ENCODE results near the gene ADGRF5. TPM values are rescaled to one million over a fixed set of nuclear protein-coding genes. Genes with fewer than 3 reads are reported as not detected.

Gene ADGRF5
- total RNA-seq, 3 donors from 2014 or later = 0.03 to 0.14 (median 0.11) TPM

GRCh38 chr6:46918806-46919205, 2.9 kb downstream of the ADGRF5 start:
- no peak for ATAC-seq
- no peaks in the 10 kb centered on the region for H3K4me1 Mint-ChIP-seq (ENCODE audit: low read depth)
- peaks cover 2% of the 10 kb centered on the region for H3K27me3 Mint-ChIP-seq (ENCODE audit: low read depth)
- H3K9me3 Mint-ChIP-seq = no peaks in the 10 kb centered on the region
- no peak overlapping the region for H3K4me3 Mint-ChIP-seq
- no peak for DNase-seq
- H3K36me3 Mint-ChIP-seq (ENCODE audit: insufficient read depth) = no peaks in the 10 kb centered on the region

GRCh38 chr6:46917002-46917545, 4.7 kb downstream of the ADGRF5 start:
- Mint-ChIP-seq H3K27me3 (ENCODE audit: low read depth) (peaks cover 2% of the 10 kb centered on the region), H3K36me3 (ENCODE audit: insufficient read depth) (no peaks in the 10 kb centered on the region), H3K4me3 (no peak overlapping the region), H3K4me1 (ENCODE audit: low read depth) (no peaks in the 10 kb centered on the region), H3K9me3 (no peaks in the 10 kb centered on the region)
- no peak for DNase-seq
- ATAC-seq = no peak

- ATAC-seq = no peak
- Mint-ChIP-seq H3K36me3 (ENCODE audit: insufficient read depth) (no peaks in the 10 kb centered on the region), H3K27me3 (ENCODE audit: low read depth) (peaks cover 2% of the 10 kb centered on the region), H3K4me1 (ENCODE audit: low read depth) (no peaks in the 10 kb centered on the region), H3K4me3 (no peak overlapping the region), H3K9me3 (no peaks in the 10 kb centered on the region)
- DNase-seq = no peak
Observed at GRCh38 chr6:46915866-46916265, 5.9 kb downstream of the ADGRF5 start.

- H3K27me3 Mint-ChIP-seq (ENCODE audit: low read depth) = peaks cover 2% of the 10 kb centered on the region
- no peak overlapping the region for H3K4me3 Mint-ChIP-seq
- H3K36me3 Mint-ChIP-seq (ENCODE audit: insufficient read depth) = no peaks in the 10 kb centered on the region
- ATAC-seq (no peak), DNase-seq (no peak)
- no peaks in the 10 kb centered on the region for H3K4me1 Mint-ChIP-seq (ENCODE audit: low read depth)
- no peaks in the 10 kb centered on the region for H3K9me3 Mint-ChIP-seq
Observed at GRCh38 chr6:46915380-46915779, 6.4 kb downstream of the ADGRF5 start.

- no peaks in the 10 kb centered on the region for H3K9me3 Mint-ChIP-seq
- no peak overlapping the region for H3K4me3 Mint-ChIP-seq
- H3K27me3 Mint-ChIP-seq (ENCODE audit: low read depth) = no peaks in the 10 kb centered on the region
- H3K4me1 Mint-ChIP-seq (ENCODE audit: low read depth) = no peaks in the 10 kb centered on the region
- DNase-seq (no peak), ATAC-seq (no peak)
- no peaks in the 10 kb centered on the region for H3K36me3 Mint-ChIP-seq (ENCODE audit: insufficient read depth)
Observed at GRCh38 chr6:46914279-46914810, 7.4 kb downstream of the ADGRF5 start.

GRCh38 chr6:46909371-46909770, 12.4 kb downstream of the ADGRF5 start:
- H3K4me1 Mint-ChIP-seq (ENCODE audit: low read depth) = no peaks in the 10 kb centered on the region
- no peak overlapping the region for H3K4me3 Mint-ChIP-seq
- H3K9me3 Mint-ChIP-seq = no peaks in the 10 kb centered on the region
- ATAC-seq (no peak), DNase-seq (no peak)
- no peaks in the 10 kb centered on the region for H3K36me3 Mint-ChIP-seq (ENCODE audit: insufficient read depth)
- H3K27me3 Mint-ChIP-seq (ENCODE audit: low read depth) = no peaks in the 10 kb centered on the region

GRCh38 chr6:46906776-46907175, 15.0 kb downstream of the ADGRF5 start:
- no peaks in the 10 kb centered on the region for H3K36me3 Mint-ChIP-seq (ENCODE audit: insufficient read depth)
- ATAC-seq (no peak), DNase-seq (no peak)
- H3K4me1 Mint-ChIP-seq (ENCODE audit: low read depth) = no peaks in the 10 kb centered on the region
- H3K9me3 Mint-ChIP-seq = no peaks in the 10 kb centered on the region
- no peak overlapping the region for H3K4me3 Mint-ChIP-seq
- H3K27me3 Mint-ChIP-seq (ENCODE audit: low read depth) = peaks cover under 1% of the 10 kb centered on the region

- ATAC-seq = no peak
- Mint-ChIP-seq H3K27me3 (ENCODE audit: low read depth) (peaks cover 2% of the 10 kb centered on the region), H3K36me3 (ENCODE audit: insufficient read depth) (no peaks in the 10 kb centered on the region), H3K4me3 (no peak overlapping the region), H3K4me1 (ENCODE audit: low read depth) (no peaks in the 10 kb centered on the region), H3K9me3 (no peaks in the 10 kb centered on the region)
- no peak for DNase-seq
Observed at GRCh38 chr6:46904117-46904516, 17.6 kb downstream of the ADGRF5 start.

GRCh38 chr6:46903175-46903574, 18.6 kb downstream of the ADGRF5 start:
- DNase-seq = no peak
- Mint-ChIP-seq H3K27me3 (ENCODE audit: low read depth) (peaks cover 2% of the 10 kb centered on the region), H3K4me1 (ENCODE audit: low read depth) (no peaks in the 10 kb centered on the region), H3K4me3 (no peak overlapping the region), H3K36me3 (ENCODE audit: insufficient read depth) (no peaks in the 10 kb centered on the region), H3K9me3 (no peaks in the 10 kb centered on the region)
- ATAC-seq = no peak

- ATAC-seq (no peak), DNase-seq (no peak)
- Mint-ChIP-seq H3K36me3 (ENCODE audit: insufficient read depth) (no peaks in the 10 kb centered on the region), H3K4me3 (no peak overlapping the region), H3K4me1 (ENCODE audit: low read depth) (no peaks in the 10 kb centered on the region), H3K9me3 (no peaks in the 10 kb centered on the region), H3K27me3 (ENCODE audit: low read depth) (peaks cover 2% of the 10 kb centered on the region)
Observed at GRCh38 chr6:46901882-46902314, 19.8 kb downstream of the ADGRF5 start.

GRCh38 chr6:46900266-46900665, 21.5 kb downstream of the ADGRF5 start:
- H3K4me1 Mint-ChIP-seq (ENCODE audit: low read depth) = no peaks in the 10 kb centered on the region
- H3K9me3 Mint-ChIP-seq = no peaks in the 10 kb centered on the region
- no peak overlapping the region for H3K4me3 Mint-ChIP-seq
- H3K27me3 Mint-ChIP-seq (ENCODE audit: low read depth) = peaks cover 2% of the 10 kb centered on the region
- H3K36me3 Mint-ChIP-seq (ENCODE audit: insufficient read depth) = no peaks in the 10 kb centered on the region
- ATAC-seq = no peak
- no peak for DNase-seq

- H3K4me3 Mint-ChIP-seq = no peak overlapping the region
- no peaks in the 10 kb centered on the region for H3K9me3 Mint-ChIP-seq
- DNase-seq (no peak), ATAC-seq (no peak)
- peaks cover 2% of the 10 kb centered on the region for H3K27me3 Mint-ChIP-seq (ENCODE audit: low read depth)
- H3K4me1 Mint-ChIP-seq (ENCODE audit: low read depth) = no peaks in the 10 kb centered on the region
- H3K36me3 Mint-ChIP-seq (ENCODE audit: insufficient read depth) = no peaks in the 10 kb centered on the region
Observed at GRCh38 chr6:46899659-46900058, 22.1 kb downstream of the ADGRF5 start.

- H3K27me3 Mint-ChIP-seq (ENCODE audit: low read depth) = peaks cover 2% of the 10 kb centered on the region
- H3K36me3 Mint-ChIP-seq (ENCODE audit: insufficient read depth) = no peaks in the 10 kb centered on the region
- H3K4me1 Mint-ChIP-seq (ENCODE audit: low read depth) = no peaks in the 10 kb centered on the region
- no peaks in the 10 kb centered on the region for H3K9me3 Mint-ChIP-seq
- ATAC-seq (no peak), DNase-seq (no peak)
- H3K4me3 Mint-ChIP-seq = no peak overlapping the region
Observed at GRCh38 chr6:46898006-46898405, 23.7 kb downstream of the ADGRF5 start.

- no peak for ATAC-seq
- no peak overlapping the region for H3K4me3 Mint-ChIP-seq
- no peak for DNase-seq
- H3K9me3 Mint-ChIP-seq = no peaks in the 10 kb centered on the region
- H3K36me3 Mint-ChIP-seq (ENCODE audit: insufficient read depth) = no peaks in the 10 kb centered on the region
- H3K4me1 Mint-ChIP-seq (ENCODE audit: low read depth) = no peaks in the 10 kb centered on the region
- peaks cover 2% of the 10 kb centered on the region for H3K27me3 Mint-ChIP-seq (ENCODE audit: low read depth)
Observed at GRCh38 chr6:46896871-46897270, 24.9 kb downstream of the ADGRF5 start.

- Mint-ChIP-seq H3K36me3 (ENCODE audit: insufficient read depth) (no peaks in the 10 kb centered on the region), H3K4me3 (no peak overlapping the region)
- ATAC-seq = no peak
Observed at GRCh38 chr6:46895930-46896329, 25.8 kb downstream of the ADGRF5 start.

More at GRCh38 chr6:46895930-46896329, 25.8 kb downstream of the ADGRF5 start:
- H3K27me3 Mint-ChIP-seq (ENCODE audit: low read depth) = no peaks in the 10 kb centered on the region
- no peaks in the 10 kb centered on the region for H3K4me1 Mint-ChIP-seq (ENCODE audit: low read depth)
- H3K9me3 Mint-ChIP-seq = no peaks in the 10 kb centered on the region
- DNase-seq = no peak

All from activated T-cell treated with anti-CD3 and anti-CD28 coated beads, Interleukin-2, amount 50 U/mL, for 4 hours (primary cell).